OCI-M1 (cell line): ENCODE data around the gene CCDC73.

ENCODE experiments used
- DNase-seq: peaks from one replicate; lab custom pipeline; 2025; lab: John Stamatoyannopoulos, UW

CCDC73 gene

GRCh38 chr11:32586576-32587190, 207.8 kb downstream of the CCDC73 start:
- DNase-seq, result peak; percentile 51

GRCh38 chr11:32584921-32585320, 209.5 kb downstream of the CCDC73 start:
- DNase-seq, result peak; percentile 45

- DNase-seq, result peak; percentile 98
Observed at GRCh38 chr11:32583459-32584271, 210.8 kb downstream of the CCDC73 start, which contains the start of gene EIF3M. TSS of gene EIF3M (plus strand) at chr11:32583831. CDS start at chr11:32583888, 57 bp downstream.

GRCh38 chr11:32581556-32581955, 212.9 kb downstream of the CCDC73 start:
- DNase-seq, result peak; percentile 24

- DNase-seq, result no peak
Observed at GRCh38 chr11:32580967-32581366, 213.5 kb downstream of the CCDC73 start.

- DNase-seq, result no peak
Observed at GRCh38 chr11:32576456-32576855, 218.0 kb downstream of the CCDC73 start.

- no peak for DNase-seq
Observed at GRCh38 chr11:32575070-32575469, 219.4 kb downstream of the CCDC73 start.

GRCh38 chr11:32574421-32574820, 220.0 kb downstream of the CCDC73 start:
- DNase-seq, result no peak

- no peak for DNase-seq
Observed at GRCh38 chr11:32573228-32573627, 221.2 kb downstream of the CCDC73 start.

- DNase-seq, result no peak
Observed at GRCh38 chr11:32571039-32571438, 223.4 kb downstream of the CCDC73 start.

GRCh38 chr11:32569313-32569881, 225.1 kb downstream of the CCDC73 start:
- no peak for DNase-seq

GRCh38 chr11:32567154-32567553, 227.3 kb downstream of the CCDC73 start:
- DNase-seq, result no peak

- peak; percentile 60 for DNase-seq
Observed at GRCh38 chr11:32566517-32566916, 227.9 kb downstream of the CCDC73 start.

GRCh38 chr11:32563600-32563959, 230.9 kb downstream of the CCDC73 start:
- no peak for DNase-seq

- DNase-seq, result no peak
Observed at GRCh38 chr11:32562839-32563599, 231.4 kb downstream of the CCDC73 start.

GRCh38 chr11:32561835-32562234, 232.6 kb downstream of the CCDC73 start:
- no peak for DNase-seq

- no peak for DNase-seq
Observed at GRCh38 chr11:32555895-32556294, 238.6 kb downstream of the CCDC73 start.

GRCh38 chr11:32555091-32555490, 239.4 kb downstream of the CCDC73 start:
- DNase-seq, result no peak
